ENCODE data around the gene INPP4A.
A peak's percentile ranks its signal among the peaks of the same experiment; 100 is the strongest.

Gene INPP4A

DNA sequence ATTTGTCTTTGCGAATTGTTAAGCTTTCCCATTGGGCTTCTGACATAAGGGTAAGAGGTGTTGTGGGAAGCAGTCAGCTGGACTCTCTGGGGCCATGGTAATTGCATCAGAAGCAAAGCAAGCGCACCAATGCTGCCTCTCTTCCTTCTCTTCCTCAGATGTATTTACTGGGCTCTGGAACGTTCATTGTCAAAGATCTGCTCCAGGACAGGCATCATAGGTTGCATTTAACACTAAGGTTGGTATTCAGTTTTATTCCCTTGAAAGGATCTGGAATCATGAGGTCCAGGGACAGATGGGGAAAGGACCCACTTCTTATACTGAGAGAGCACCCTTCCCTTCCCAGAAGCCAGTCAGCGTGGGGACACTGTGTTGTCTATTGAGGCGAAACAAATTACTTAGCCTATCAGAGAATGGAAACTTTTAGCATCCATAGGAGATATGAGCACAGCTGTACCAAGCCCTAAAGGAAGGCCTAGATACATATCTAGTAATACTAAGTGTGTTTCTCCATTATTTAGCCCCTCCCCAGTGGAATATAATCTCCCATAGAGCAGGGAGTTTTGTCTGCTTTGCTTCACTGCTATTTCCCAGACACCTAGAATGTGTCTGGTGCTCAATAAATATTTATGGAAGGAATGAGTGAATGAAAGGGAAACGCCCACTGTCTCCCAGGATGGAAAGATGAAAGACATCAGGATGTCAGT, 91.5 kb downstream of the INPP4A start:
- Mint-ChIP-seq H3K36me3 (ENCODE audit: low read depth) (peaks cover 52% of the 10 kb centered on the region), H3K9me3 (no peaks in the 10 kb centered on the region), H3K27ac (peak overlapping the region; percentile 36), H3K27me3 (ENCODE audit: low read depth, poor library complexity) (no peaks in the 10 kb centered on the region), H3K4me1 (no peaks in the 10 kb centered on the region), H3K4me3 (no peak overlapping the region)
- no peak for DNase-seq
- TF ChIP-seq, protein P1, sequence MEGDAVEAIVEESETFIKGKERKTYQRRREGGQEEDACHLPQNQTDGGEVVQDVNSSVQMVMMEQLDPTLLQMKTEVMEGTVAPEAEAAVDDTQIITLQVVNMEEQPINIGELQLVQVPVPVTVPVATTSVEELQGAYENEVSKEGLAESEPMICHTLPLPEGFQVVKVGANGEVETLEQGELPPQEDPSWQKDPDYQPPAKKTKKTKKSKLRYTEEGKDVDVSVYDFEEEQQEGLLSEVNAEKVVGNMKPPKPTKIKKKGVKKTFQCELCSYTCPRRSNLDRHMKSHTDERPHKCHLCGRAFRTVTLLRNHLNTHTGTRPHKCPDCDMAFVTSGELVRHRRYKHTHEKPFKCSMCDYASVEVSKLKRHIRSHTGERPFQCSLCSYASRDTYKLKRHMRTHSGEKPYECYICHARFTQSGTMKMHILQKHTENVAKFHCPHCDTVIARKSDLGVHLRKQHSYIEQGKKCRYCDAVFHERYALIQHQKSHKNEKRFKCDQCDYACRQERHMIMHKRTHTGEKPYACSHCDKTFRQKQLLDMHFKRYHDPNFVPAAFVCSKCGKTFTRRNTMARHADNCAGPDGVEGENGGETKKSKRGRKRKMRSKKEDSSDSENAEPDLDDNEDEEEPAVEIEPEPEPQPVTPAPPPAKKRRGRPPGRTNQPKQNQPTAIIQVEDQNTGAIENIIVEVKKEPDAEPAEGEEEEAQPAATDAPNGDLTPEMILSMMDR (IDR thresholded peaks at IDR 0.05) = no peak

- TF ChIP-seq, protein P1 (IDR thresholded peaks at IDR 0.05) = no peak
- no peaks in the 10 kb centered on the region for H3K9me3 Mint-ChIP-seq
- peaks cover 62% of the 10 kb centered on the region for H3K36me3 Mint-ChIP-seq (ENCODE audit: low read depth)
- H3K27ac Mint-ChIP-seq = no peak overlapping the region
- no peak overlapping the region for H3K4me3 Mint-ChIP-seq
- no peak for DNase-seq
- H3K27me3 Mint-ChIP-seq (ENCODE audit: low read depth, poor library complexity) = no peaks in the 10 kb centered on the region
- H3K4me1 Mint-ChIP-seq = no peaks in the 10 kb centered on the region
Observed at GRCh38 chr2:98537390-98538126, 92.9 kb downstream of the INPP4A start.

DNA sequence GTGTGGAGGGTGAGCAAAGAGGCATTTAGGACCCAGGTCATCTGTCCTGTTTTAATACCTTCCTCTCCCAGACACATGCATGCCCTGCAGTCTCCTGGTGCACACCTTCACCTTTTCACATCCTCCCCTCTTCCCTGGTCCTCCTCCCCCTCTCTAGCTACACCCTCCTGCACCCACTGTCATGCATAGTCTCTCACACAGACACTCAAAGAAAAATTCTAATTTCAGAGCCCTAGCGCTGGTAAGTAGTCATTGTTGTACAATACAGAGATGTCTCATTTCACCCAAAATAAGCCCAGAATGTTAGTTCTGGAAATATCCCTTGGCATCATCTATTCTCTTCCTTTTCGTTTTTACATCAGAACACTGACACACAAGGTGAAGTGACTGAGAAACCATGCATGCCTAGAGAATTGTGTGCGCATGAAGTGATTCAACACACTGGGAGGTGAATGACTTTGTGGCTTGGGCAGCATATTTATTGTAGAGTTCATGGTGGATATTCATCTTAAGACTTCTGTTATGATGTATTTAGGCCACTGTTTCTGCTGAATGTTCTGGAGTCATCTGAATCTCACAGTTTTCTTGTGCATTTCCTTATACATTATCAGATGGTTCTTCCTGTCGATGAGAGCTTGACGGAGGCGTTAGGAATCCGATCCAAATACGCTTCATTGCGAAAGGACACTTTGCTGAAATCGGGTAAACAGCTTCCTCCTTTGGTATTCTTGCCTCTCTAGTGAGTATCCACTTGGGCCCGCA, 93.8 kb downstream of the INPP4A start:
- H3K36me3 Mint-ChIP-seq (ENCODE audit: low read depth) = peaks cover 59% of the 10 kb centered on the region
- TF ChIP-seq, protein P1 (IDR thresholded peaks at IDR 0.05) = no peak
- no peaks in the 10 kb centered on the region for H3K4me1 Mint-ChIP-seq
- no peak for DNase-seq
- no peak overlapping the region for H3K4me3 Mint-ChIP-seq
- H3K9me3 Mint-ChIP-seq = no peaks in the 10 kb centered on the region
- no peaks in the 10 kb centered on the region for H3K27me3 Mint-ChIP-seq (ENCODE audit: low read depth, poor library complexity)
- no peak overlapping the region for H3K27ac Mint-ChIP-seq

- H3K27me3 Mint-ChIP-seq (ENCODE audit: low read depth, poor library complexity) = no peaks in the 10 kb centered on the region
- no peak for DNase-seq
- H3K4me3 Mint-ChIP-seq = no peak overlapping the region
- H3K9me3 Mint-ChIP-seq = no peaks in the 10 kb centered on the region
- H3K4me1 Mint-ChIP-seq = no peaks in the 10 kb centered on the region
- no peak overlapping the region for H3K27ac Mint-ChIP-seq
- TF ChIP-seq, protein P1 (IDR thresholded peaks at IDR 0.05) = no peak
- peaks cover 64% of the 10 kb centered on the region for H3K36me3 Mint-ChIP-seq (ENCODE audit: low read depth)
Observed at GRCh38 chr2:98539056-98539735, 94.5 kb downstream of the INPP4A start.

DNA sequence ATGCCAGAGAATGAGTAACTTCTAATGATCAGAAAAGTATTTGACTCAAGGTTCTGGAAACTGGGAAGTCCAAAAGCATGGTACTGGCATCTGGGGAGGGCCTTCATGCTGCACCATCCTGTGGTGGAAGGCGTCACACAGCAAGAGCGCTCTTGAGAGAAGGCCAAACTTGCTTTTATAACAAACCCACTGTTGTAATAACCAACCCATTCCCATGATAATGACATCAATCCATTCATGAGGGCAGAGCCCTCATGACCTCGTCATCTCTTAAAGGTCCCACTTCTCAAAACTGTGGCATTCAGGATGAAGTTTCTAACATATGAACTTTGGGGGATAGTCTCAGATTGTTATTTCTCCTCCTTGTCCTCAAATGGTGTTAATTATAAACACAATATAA, 95.9 kb downstream of the INPP4A start:
- no peaks in the 10 kb centered on the region for H3K9me3 Mint-ChIP-seq
- TF ChIP-seq, protein P1 (IDR thresholded peaks at IDR 0.05) = no peak
- H3K27me3 Mint-ChIP-seq (ENCODE audit: low read depth, poor library complexity) = no peaks in the 10 kb centered on the region
- H3K27ac Mint-ChIP-seq = no peak overlapping the region
- DNase-seq = no peak
- no peaks in the 10 kb centered on the region for H3K4me1 Mint-ChIP-seq
- H3K4me3 Mint-ChIP-seq = no peak overlapping the region
- H3K36me3 Mint-ChIP-seq (ENCODE audit: low read depth) = peaks cover 78% of the 10 kb centered on the region

All from nephron progenitor cell (in vitro differentiated cells).